Keratinocyte (primary cell): ENCODE results near the gene SLC6A17. TPM values are rescaled to one million over a fixed set of nuclear protein-coding genes. Genes with fewer than 3 reads are reported as not detected.

ENCODE experiments used
- DNase-seq: peaks from one replicate; pipeline ENCODE4 v3.0.0-alpha.2; 2011; ENCODE audit warnings: low read depth, missing footprints, low spot score
- FAIRE-seq: peaks from 2 replicates; lab custom pipeline; 2011; peaks lifted over from hg19 to GRCh38; lab: Jason Lieb, UNC
- H2AFZ ChIP-seq: 2 replicates; pipeline ENCODE4 v1.6.0; 2012; ENCODE audit warnings: low read length, control low read depth, inconsistent platforms; ENCODE audit not compliant: control insufficient read depth
- H3K27ac ChIP-seq: 2 replicates; pipeline ENCODE4 v1.5.1; 2011; ENCODE audit warnings: low read length; ENCODE audit not compliant: control insufficient read depth, insufficient read depth
- H3K27me3 ChIP-seq: 3 replicates; pipeline ENCODE4 v1.6.0; 2011; ENCODE audit warnings: low read length; ENCODE audit not compliant: control insufficient read depth, insufficient read depth; ENCODE audit errors: extremely low read depth
- H3K36me3 ChIP-seq, 2 experiments: 2 replicates in 1 of 2; 3 replicates in 1 of 2; pipeline ENCODE4 v1.5.1; 2011; ENCODE audit warnings: low read length in 2 of 2, mild to moderate bottlenecking in 1 of 2; ENCODE audit not compliant: control insufficient read depth in 2 of 2, insufficient read depth in 2 of 2; ENCODE audit errors: extremely low read depth in 1 of 2
- H3K4me1 ChIP-seq: 3 replicates; pipeline ENCODE4 v1.5.1; 2011; ENCODE audit warnings: low read length; ENCODE audit not compliant: control insufficient read depth, insufficient read depth; ENCODE audit errors: extremely low read depth
- H3K4me2 ChIP-seq: 3 replicates; pipeline ENCODE4 v1.6.0; 2011; ENCODE audit warnings: low read depth, low read length; ENCODE audit not compliant: control insufficient read depth, insufficient read depth; ENCODE audit errors: extremely low read depth
- H3K4me3 ChIP-seq, 3 experiments: fragments of 200-600 bp in 1 of 3; sonication (generic) in 1 of 3; 2 replicates in 2 of 3; 3 replicates in 1 of 3; pipeline ENCODE4 v1.5.1; 2011 to 2016; ENCODE audit warnings: low read length in 3 of 3, mild to moderate bottlenecking in 3 of 3, control low read depth in 2 of 3, inconsistent platforms in 1 of 3, low read depth in 1 of 3, mixed read lengths in 1 of 3, mixed run types in 1 of 3, moderate library complexity in 1 of 3; ENCODE audit not compliant: control insufficient read depth in 2 of 3, insufficient read depth in 2 of 3; ENCODE audit errors: extremely low read depth in 1 of 3
- H3K79me2 ChIP-seq: 2 replicates; pipeline ENCODE4 v1.6.0; 2012; ENCODE audit warnings: low read length; ENCODE audit not compliant: control insufficient read depth, insufficient read depth
- H3K9ac ChIP-seq: 3 replicates; pipeline ENCODE4 v1.6.0; 2011; ENCODE audit warnings: low read length; ENCODE audit not compliant: control insufficient read depth, insufficient read depth; ENCODE audit errors: extremely low read depth
- H3K9me1 ChIP-seq: 3 replicates; pipeline ENCODE4 v1.6.0; 2011; ENCODE audit warnings: low read length; ENCODE audit not compliant: control insufficient read depth, insufficient read depth; ENCODE audit errors: extremely low read depth
- H3K9me3 ChIP-seq: 2 replicates; pipeline ENCODE4 v1.5.1; 2012; ENCODE audit warnings: low read depth, low read length; ENCODE audit not compliant: control insufficient read depth
- H4K20me1 ChIP-seq: 3 replicates; pipeline ENCODE4 v1.6.0; 2011; ENCODE audit warnings: low read length; ENCODE audit not compliant: control insufficient read depth, insufficient read depth; ENCODE audit errors: extremely low read depth
- EZH2 ChIP-seq: IDR thresholded peaks from one replicate; pipeline ENCODE4 v1.6.1; 2012; ENCODE audit warnings: inconsistent platforms, mild to moderate bottlenecking, low read length, moderate library complexity
- dilution Hi-C: fragments of 300-500 bp; cut with MboI; formaldehyde crosslinking; loops from one replicate; pipeline ENCODE4 v1.7.0; 2020; ENCODE audit warnings: low sequenced_read_pairs; ENCODE audit not compliant: extremely low pct_ligation_motif_present
- polyA minus RNA-seq, 3 experiments: library from RNA; depleted of rRNA, polyadenylated mRNA; stranded (reverse); fragments of >200 nt; gene quantifications; 1 replicate in 1 of 3; 2 replicates in 1 of 3; 3 replicates in 1 of 3; pipeline ENCODE4 v1.2.3, GENCODE V29; 2011
- polyA plus RNA-seq, 5 experiments: library from polyadenylated mRNA; depleted of rRNA in 3 of 5; stranded (reverse) in 3 of 5; stranded (forward) in 1 of 5; unstranded in 1 of 5; fragments of >200 nt; gene quantifications; 1 replicate in 1 of 5; 2 replicates in 3 of 5; 3 replicates in 1 of 5; pipeline versions ENCODE4 v1.2.1 to v1.2.3, GENCODE V29; 2011 to 2012; ENCODE audit warnings: missing spikeins in 2 of 5, low read depth in 1 of 5, low replicate concordance in 1 of 5
- TF ChIP-seq, protein P1 (sequence below), 3 experiments: IDR thresholded peaks in 1 of 3; conservative IDR thresholded peaks in 1 of 3; optimal IDR thresholded peaks in 1 of 3; 2 replicates in 2 of 3; 3 replicates in 1 of 3; pipeline versions ENCODE3 to v1.5.1; 2011; ENCODE audit warnings: low read length in 3 of 3, mild to moderate bottlenecking in 3 of 3, moderate library complexity in 2 of 3, control low read depth in 1 of 3, inconsistent platforms in 1 of 3; ENCODE audit not compliant: insufficient read depth in 2 of 3; ENCODE audit errors: extremely low read depth in 1 of 3

SLC6A17 gene
- polyA plus RNA-seq = 0.07 to 0.25 TPM (median 0.13 TPM) in 3 replicates
- polyA plus RNA-seq (2011; ENCODE audit: low read depth) = not detected
- 0.04 and 0.25 TPM in 2 replicates for polyA plus RNA-seq (2011; cell fraction: cytosol; rRNA removed)
- 0.24 and 0.33 TPM in 2 replicates for polyA plus RNA-seq (2011; cell fraction: nucleus; rRNA removed)
- 0.06 and 0.14 TPM in 2 replicates for polyA plus RNA-seq (2012; ENCODE audit: low replicate concordance)
- 0.13 to 0.32 TPM (median 0.26 TPM) in 3 replicates for polyA minus RNA-seq
- 2.9 TPM for polyA minus RNA-seq (2011; cell fraction: cytosol; rRNA and poly(A)+ RNA removed)
- 0.53 and 0.54 TPM in 2 replicates for polyA minus RNA-seq (2011; cell fraction: nucleus; rRNA and poly(A)+ RNA removed)

DNA sequence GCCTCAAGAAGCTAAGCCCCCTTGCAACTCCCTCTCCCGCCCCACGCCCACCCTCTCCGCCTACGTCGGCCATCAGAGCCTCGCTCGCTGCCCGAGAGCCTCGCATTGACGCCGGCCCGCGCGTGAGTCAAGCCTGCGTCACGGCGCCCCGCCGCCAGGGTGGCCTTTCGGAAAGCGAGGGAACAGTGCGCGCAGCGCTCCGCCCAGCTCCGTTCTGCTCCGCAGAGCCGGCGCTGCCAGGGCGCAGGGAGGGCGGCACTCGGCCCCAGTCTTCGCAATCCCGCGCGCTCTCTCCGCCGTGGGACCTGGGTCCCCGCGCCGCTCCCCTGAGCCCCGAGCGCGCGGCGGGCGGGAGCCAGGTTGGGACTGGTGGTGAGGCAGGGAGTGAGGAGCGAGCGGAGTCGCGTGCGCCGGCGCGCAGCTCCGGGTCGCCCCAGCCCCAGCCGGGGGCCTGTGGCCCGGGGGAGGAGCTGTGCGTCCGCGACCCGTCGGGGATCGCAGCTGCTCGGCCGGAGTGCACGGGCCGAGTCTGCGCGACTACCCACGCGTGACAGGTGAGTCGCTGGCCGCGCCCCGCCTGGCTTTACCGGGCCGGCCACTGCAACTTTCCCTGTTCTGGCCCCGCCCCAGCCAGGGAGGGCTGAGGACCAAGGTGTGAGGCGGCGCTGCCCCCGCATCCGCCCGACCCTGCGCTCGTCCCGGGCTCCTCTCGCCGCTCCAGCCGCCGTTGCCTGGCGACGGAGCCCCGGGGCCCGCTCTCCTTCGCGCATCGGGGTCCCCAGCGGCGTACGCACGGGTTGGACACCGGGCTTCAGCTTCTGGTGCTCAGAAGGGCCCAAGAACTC is at the start of gene SLC6A17:
Gene SLC6A17 (plus strand): TSS at position 165 of the 845 bp plus-strand sequence. CDS start 16,436 bp downstream, outside the sequence.
- Histone ChIP-seq H3K9me1 (no peaks in the 10 kb centered on the region), H3K27me3 (peaks cover 47% of the 10 kb centered on the region), H3K4me2 (peak within 1 kb of the TSS; percentile 65), H3K9me3 (no peaks in the 10 kb centered on the region), H3K79me2 (no peaks in the 10 kb centered on the region), H3K9ac (no peak within 1 kb of the TSS), H3K36me3 (no peaks in the 10 kb centered on the region), H3K27ac (no peak within 1 kb of the TSS), H4K20me1 (no peaks in the 10 kb centered on the region), H2AFZ (peak within 1 kb of the TSS; percentile 36), H3K4me3 (peak within 1 kb of the TSS; percentile 21 to 48 (median 22)), H3K4me1 (no peaks in the 10 kb centered on the region)
- FAIRE-seq (no peak), DNase-seq (no peak)
- no peak for TF ChIP-seq EZH2
- TF ChIP-seq, protein P1, sequence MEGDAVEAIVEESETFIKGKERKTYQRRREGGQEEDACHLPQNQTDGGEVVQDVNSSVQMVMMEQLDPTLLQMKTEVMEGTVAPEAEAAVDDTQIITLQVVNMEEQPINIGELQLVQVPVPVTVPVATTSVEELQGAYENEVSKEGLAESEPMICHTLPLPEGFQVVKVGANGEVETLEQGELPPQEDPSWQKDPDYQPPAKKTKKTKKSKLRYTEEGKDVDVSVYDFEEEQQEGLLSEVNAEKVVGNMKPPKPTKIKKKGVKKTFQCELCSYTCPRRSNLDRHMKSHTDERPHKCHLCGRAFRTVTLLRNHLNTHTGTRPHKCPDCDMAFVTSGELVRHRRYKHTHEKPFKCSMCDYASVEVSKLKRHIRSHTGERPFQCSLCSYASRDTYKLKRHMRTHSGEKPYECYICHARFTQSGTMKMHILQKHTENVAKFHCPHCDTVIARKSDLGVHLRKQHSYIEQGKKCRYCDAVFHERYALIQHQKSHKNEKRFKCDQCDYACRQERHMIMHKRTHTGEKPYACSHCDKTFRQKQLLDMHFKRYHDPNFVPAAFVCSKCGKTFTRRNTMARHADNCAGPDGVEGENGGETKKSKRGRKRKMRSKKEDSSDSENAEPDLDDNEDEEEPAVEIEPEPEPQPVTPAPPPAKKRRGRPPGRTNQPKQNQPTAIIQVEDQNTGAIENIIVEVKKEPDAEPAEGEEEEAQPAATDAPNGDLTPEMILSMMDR (optimal IDR thresholded peaks at IDR 0.05 in 1 of 3, IDR thresholded peaks at IDR 0.05 in 1 of 3, conservative IDR thresholded peaks at IDR 0.05 in 1 of 3; ENCODE audit: extremely low read depth in 1 of 3, insufficient read depth in 2 of 3, low read length in 3 of 3) = peak in 1 of 3 experiments; percentile 8
- dilution Hi-C loops = no loop called here

DNA sequence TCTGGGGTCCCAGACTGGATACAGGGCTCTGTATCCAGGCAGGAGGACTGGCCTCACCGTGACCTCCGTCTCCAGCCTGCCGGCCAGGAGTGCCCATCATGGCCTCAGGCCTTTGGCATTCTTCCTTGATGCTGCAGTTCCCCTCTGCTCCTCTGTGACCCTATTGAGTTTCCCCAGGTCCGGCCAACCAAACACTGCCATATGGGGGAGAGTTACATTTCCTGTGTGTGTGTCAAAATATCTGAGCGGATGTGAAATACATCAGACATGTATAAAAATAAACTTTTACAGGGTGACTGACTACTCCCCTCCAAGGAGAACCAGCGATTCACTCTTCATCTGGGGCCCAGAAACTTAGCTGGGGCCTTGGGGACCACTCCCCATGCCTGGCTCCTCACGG is 48.2 kb upstream of the SLC6A17 start:
- no peak overlapping the region for H3K4me3 ChIP-seq
- H3K27ac ChIP-seq = no peak overlapping the region
- H3K9ac ChIP-seq = no peak overlapping the region
- no peak overlapping the region for H3K4me2 ChIP-seq
- H3K4me1 ChIP-seq = no peaks in the 10 kb centered on the region
- H3K9me3 ChIP-seq = no peaks in the 10 kb centered on the region
- TF ChIP-seq EZH2 = no peak
- TF ChIP-seq, protein P1 (optimal IDR thresholded peaks at IDR 0.05 in 1 of 3, IDR thresholded peaks at IDR 0.05 in 1 of 3, conservative IDR thresholded peaks at IDR 0.05 in 1 of 3; ENCODE audit: extremely low read depth in 1 of 3, insufficient read depth in 2 of 3, low read length in 3 of 3) = no peak
- H3K27me3 ChIP-seq = peaks cover 14% of the 10 kb centered on the region
- FAIRE-seq (no peak), DNase-seq (no peak)
- dilution Hi-C loops = no loop called here
- no peaks in the 10 kb centered on the region for H3K9me1 ChIP-seq
- H3K79me2 ChIP-seq = no peaks in the 10 kb centered on the region
- no peaks in the 10 kb centered on the region for H3K36me3 ChIP-seq
- H2AFZ ChIP-seq = no peak overlapping the region
- H4K20me1 ChIP-seq = peaks cover 2% of the 10 kb centered on the region
